Activated T-helper 1 cell treated with Interleukin-2 at 50 U/mL for 16 hours (primary cell): ENCODE data around the gene ASIC3.
A peak's percentile ranks its signal among the peaks of the same experiment; 100 is the strongest.

Experiments used
- DNase-seq: peaks from one replicate; pipeline ENCODE4 v3.0.0-alpha.2; 2020; ENCODE audit warnings: low read depth

Gene ASIC3

DNA sequence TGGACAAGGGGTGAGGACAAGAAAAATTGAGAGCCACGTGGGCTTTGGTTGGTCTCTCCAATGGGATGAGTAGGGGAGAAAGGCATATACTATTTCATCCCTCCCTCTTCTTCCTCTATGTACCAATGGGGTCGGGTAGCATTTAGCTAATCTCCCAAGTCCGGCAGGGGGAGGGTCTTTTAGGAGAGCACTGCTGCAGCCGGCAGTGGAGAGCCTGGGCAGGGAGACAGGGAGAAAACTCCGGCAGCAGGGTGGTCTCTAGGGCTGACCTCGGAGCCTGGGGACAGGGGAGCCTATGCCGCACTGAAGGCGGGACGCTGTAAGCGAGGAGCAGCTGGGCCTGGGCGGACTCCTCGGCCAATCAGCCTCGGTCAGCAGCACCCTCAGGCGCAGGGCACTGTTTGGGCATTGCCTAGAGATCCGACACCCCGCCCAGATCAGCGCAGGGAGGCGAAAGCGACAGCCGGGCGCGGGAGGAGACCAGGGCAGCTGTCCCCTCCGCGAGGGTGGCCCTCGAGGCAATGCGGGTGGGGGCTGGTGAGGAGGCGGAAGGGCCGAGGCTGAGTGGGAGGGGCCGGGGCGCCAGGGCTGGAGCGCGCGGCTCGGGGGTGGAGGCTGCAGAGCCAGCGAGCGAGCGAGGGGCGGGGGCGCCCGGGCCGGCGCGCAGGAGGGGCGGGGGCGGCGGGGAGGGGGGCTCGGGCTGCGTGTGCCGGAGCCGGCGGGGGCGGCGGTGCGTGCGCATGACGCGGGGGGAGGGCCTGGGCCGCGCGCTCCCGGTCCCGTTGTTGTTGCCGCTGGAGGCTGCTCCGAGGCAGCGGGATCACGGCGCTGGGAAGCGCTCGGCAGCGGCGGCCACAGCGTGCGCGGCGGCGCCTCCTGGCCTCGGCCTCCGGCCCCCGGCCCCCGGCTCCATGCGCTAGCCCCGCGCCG, 37.6 kb downstream of the ASIC3 start, which contains the start of gene AGAP3:
Gene AGAP3 (plus strand): TSS at position 785 of the 930 bp plus-strand sequence. CDS start 267 bp downstream, outside the sequence.
- peak; percentile 46 for DNase-seq

DNA sequence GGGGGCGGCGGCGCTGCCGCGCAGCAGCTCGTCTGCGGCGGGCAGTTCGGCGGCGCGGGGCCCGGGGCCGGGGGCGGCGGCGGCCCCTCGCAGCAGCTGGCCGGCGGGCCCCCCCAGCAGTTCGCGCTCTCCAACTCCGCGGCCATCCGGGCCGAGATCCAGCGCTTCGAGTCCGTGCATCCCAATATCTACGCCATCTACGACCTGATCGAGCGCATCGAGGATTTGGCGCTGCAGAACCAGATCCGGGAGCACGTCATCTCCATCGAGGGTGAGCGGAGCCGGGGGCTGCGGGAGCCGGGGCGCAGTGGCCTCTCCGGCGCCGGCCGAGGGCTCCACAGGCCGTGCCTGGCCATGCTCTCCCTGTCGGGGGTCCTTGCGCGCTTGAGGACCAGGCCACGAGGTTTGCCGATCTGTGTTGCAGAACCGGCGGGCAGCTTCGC, 38.5 kb downstream of the ASIC3 start:
- no peak for DNase-seq

DNA sequence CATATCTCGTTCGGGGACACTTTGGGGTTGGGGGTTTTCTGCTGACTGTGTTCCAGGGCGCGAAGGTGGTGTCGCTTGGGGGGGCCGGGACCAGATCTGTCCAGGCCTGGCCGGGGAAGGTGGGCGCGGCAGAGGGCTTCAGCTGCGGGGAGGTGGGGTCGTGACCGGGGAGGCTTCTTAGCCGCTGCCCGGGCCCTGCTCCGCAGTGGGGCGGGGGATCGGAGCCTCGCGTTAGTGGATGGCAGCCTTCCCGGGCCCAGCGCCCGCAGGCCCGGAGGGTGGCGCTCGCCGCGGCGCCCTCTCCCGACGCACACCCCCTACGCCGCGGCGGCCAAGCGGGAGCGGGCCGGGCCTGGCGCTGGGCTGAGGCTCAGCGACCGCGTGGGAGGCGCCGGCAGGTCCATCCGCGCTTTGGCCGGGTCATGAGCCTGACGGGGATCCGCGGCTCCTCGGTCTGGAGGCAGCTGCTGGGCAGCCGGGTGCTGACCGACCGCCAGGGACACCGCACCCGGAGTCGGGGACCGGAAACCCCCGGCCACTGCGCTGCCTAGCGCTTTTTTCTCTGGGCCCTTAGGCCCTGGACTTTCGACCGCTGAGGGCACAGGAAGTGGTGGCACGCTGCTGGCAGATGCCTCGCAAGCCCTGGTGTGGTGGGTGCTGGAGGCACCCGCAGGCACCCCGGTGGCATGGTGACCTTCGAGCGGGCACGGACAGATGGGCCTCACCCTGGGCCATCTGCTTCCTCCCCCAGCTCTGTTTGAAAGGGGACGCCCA, 39.1 kb downstream of the ASIC3 start:
- DNase-seq: no peak

DNA sequence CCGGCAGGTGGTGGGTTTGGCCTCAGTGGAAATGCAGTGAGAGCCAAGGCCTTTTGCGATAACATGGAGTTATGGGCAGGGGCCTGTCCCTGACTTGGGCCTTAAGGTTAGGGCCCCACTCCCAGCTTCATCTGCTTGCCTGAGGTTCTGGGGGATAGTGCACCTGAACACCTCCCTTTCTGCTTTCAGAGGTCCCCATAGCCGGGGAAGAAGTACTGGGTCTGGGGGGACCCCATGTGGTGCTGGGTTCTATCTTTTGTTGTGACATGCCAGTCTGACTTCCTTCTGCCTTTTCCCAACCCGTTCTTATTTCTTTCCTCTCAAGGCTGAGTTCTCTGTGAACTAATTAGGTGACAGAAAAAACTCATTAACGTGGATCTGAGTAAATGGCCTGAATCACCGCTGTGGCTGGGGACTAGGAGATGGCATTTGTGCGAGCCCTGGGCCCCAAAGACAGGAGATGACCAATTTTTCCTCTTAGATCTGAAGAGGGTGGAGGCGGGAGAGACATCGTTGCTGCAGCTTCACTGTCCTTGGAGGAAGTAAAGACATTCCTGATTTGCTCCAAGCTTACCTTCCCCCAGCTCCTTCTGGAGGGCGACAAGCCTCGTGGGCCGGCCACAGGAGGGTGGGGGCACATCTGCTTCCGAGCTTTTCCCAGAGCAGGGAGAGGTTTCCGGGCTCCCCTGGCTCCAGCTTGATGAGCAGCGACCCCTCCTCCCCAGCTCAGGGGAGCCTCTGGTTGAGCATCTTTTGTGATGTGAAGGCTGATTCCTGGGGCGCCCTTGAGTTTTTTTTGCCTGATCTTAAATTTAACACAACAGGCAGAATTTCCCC, 39.9 kb downstream of the ASIC3 start:
- DNase-seq: no peak

DNA sequence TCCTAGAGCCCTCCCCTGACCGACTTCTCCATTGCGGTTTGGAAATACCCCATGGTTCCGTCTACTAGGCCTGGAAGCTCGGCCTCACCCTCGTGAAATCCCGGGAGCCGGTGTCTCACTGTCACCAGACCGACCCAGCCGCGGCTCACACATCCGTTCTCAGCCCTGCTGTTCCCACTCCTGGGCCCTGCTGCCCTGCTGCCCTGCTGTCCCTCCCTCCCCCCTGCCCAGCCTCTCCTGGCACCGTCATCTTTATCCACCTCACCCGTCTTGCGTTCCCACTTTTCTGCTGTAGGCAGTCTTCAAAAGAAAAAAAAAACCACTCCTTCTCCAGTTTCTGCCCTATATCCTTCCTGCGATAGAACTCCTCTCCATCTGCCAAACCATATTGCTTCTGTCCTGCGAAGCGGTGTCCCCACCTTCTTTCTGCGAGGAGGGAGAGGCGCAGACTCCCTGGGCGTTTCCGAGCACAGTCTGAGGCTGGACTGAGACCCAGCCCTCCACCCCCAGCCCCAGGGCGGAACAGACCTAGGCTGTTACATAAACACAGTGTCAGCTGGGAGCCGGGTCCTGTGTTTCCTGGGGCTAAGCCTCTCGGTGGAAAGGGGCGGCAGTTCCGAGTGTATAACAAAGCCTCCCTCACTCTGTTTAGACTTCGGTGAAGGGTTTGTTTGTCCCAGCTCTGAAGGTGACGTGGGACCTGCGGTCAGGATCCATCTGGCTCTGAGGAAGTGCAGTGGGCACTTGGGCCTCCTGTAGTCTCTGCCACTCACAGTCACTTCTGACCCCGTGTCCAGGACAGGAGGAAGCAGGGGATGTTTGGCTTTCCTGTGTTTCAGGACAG, 40.7 kb downstream of the ASIC3 start:
- DNase-seq: no peak

DNA sequence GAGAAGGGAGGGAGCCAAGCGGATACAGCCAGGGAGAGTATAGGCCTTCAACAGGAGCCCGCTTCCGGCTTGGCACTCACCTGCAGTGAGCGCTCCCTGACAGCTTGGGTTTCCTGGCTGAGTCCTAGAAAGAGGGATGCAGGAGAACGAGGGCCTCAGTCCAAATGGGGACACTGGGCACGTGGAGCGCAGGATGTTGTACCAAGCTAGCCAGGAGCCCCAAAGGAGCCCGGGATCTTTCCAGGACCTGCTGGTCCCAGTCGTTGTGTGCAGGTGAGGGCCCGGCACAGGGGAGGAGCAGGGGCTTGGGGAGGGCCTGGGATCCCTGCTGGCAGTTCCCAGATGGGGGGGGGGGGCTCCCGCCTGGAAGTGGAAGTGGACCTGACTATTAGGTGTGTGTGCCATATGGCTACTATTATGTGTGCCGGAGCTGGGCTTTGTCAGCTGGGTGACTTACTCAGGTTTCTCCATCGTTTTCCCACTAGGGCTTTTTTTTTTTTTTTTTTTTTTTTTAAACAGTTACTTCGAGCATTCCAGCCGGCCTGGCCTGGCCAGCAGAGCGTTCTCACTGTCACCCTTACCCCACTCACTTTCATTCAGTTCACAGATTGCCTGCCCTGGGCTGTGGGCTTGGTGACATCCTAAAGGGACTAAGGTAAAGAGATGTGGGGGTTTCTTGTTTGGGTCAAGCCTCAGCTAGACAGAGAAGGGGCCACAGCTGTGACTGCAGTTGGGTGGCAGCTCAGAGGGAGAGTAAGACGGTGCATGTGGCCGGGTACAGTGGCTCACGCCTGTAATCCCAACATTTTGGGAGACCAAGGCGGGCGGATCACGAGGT, 41.8 kb downstream of the ASIC3 start:
- DNase-seq: no peak

DNA sequence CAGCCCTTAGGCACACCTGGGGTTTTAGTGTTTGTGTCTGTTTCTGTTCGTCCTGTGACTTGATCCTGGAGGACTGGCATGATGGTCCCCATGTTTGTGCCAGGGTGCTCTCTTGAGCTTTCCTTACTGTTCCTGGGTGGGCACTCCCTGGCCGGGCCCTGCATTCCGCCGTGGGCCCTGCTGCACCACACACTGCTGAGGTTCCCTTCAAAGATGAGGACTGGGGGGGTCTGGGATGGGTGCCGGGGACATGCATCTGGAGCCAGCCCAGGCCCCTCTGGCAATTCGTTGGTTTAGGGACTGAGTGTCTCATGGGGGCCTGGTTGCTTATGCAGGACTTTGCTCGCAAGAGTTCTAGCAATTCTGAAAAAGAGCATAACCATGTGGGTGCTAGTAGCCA, 42.7 kb downstream of the ASIC3 start:
- no peak for DNase-seq

DNA sequence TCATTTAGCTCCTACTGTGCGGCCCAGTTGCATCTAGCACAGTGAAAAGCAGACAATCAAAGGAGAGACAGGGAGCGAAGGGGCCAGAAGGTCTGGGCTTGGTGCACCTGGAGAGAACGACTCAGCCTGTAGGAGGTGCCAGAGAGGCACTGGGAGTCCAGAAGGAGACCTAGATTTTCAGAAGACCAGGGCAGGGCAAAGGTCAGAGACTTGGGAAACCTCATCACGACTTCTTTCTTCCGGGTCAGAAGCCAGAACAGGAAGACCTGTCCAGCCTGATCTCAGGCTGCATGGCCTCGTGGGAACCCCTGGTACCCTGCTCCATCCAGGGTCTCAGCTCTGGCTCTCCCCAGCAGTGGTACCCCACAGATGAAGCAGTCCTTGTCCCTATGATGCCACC, 43.1 kb downstream of the ASIC3 start:
- no peak for DNase-seq

DNA sequence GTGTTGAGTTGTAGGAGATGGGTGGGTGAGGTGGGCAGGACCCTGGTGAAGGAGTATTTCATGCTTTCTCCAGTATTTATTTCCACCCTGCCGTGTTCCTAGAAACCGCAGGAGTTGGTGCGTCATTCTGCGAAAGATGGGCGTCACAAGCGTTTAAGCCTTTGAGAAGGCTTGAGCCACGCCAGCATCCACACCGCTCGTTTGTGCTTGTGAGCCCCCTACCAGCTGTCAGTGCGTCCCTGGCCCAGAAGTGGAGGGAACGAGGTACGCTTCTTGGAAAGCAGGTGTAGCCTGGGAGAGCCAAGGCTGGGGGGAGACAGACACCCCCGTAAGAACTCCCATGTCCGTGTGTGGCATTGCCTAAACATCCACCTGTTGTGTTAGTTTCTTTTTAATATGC, 43.7 kb downstream of the ASIC3 start:
- DNase-seq: no peak

DNA sequence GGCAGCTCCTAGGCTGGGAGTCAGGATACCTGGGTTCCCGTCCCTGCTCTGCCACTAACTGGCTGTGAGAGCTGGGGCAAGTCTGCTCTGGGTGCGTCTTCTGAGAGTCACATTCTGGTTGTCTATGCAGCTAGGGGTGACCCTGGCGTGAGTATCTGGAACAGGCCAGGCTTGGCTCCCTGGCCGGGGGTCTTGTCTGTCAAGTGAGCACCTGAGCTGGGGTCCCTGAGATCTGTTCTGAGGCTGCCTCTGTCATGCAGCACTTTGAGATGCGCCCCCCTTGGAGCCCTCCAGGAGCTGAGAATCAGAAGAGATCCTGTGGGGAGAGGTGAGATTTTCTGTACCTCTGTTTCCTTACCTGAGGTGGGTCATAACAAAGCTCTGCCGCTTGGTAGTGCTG, 45.4 kb downstream of the ASIC3 start:
- no peak for DNase-seq

DNA sequence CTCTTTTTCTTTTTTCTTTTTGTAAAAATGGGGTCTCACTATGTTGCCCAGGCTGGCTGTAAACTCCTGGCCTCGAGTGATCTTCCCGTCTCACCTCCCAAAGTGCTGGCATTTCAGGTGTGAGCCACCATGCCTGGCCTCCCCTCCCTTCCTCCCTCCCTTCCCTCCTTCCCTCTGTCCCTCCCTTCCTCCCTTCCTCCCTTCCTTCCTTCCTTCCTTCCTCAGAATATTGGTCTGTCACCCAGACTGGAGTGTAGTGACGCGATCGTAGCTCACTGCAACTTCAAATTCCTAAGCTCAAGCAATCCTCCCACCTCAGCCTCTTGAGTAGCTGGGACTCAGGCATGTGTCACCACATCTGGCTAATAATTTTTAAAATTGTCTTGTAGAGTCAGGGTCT, 46.3 kb downstream of the ASIC3 start:
- DNase-seq: no peak

DNA sequence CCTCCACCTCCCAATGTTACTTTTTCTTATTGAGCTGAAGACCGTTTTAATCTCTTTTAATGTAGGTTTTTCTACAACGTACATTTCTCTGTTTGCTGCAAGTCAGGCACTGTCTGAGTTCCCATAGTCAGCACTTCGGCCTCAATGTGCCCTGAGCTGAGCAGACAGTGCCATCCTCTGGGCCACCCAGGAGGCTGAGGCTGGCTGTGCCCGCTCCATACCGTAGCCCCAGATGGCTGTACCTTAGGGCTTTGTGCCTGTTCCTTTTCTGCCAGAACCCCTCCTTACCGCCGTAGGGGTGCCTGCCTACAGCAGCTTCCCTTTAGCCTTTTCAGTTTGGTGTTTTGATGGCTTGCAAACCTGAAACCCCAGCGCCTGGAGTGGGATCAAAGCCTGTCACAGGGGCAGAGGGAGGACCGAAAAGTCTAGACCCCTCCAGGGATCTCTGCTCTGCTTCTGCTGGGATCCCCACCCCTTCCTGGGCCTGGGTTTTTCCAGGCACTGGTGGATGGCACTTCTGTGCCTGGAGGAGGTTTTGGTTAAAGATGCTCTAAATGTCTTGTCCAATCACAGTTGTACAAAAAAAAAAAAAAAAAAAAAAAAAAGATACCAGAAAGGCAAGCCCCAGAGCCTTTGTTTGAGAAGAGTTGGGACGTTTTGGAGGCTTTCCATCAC, 46.9 kb downstream of the ASIC3 start:
- DNase-seq: no peak

DNA sequence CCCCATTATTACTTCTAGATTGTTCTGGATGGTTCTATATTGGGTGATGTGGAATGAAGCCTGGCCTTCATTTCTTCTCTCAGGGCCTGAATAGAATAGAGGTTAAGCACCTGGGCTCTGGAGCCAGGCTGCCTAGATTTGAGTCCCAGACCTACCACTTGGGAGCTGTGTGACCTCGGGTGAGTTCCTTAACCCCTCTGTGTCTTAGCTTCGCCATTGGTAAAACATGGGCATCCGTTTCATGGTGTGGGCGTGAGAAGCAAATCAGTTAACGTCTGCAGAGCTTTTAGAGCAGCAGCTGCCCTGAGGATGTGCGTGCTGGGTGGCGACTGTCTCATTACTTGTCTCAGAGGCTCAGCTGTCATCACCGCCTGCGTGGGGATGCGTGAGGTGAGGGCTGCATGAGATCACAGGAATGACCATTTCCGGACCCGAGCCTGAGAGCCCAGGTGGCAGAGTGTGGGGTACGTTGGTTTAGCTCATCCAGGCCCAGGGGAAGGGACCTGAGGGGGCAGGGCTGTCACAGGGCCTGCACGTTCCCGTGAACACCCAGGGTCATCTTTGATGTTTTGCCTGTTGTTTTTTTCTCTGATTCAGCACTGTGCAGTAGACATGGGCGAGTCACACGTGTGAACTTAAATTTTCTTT, 47.6 kb downstream of the ASIC3 start:
- DNase-seq: no peak

DNA sequence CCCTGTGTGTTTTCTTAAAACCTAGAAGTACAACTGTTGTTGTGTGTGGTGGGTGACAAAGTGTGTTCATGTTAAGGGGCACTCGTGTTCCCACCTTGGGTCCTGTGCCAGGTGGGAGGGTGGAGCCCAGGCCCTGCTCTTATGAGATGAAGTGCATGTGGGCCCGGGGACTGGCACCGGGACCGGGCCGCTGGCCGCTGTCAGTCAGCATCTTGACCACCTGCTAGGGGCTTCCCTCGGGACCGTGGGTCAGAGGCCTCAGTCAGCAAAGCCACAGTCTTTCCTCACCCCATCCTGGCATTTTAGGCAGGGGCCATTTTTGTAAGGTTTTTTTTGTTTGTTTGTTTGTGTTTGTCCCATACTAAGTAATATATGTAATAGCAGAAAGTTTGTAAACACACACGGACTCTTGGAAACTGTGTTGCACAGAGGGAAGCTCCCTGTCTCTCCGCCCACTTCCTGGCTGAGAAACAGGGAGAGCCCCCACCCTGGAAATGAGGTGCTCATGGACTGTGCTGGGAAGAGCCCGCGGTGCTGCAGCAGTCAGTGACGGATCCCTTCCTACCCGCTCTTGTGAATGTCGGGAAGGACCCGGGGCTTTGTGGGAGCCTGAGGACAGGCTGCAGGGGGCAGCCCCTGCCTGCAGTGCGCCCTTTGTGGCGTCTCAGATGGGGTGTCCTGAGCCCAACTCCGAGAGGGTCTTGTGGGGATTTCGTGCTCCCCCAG, 51.3 kb downstream of the ASIC3 start:
- no peak for DNase-seq

DNA sequence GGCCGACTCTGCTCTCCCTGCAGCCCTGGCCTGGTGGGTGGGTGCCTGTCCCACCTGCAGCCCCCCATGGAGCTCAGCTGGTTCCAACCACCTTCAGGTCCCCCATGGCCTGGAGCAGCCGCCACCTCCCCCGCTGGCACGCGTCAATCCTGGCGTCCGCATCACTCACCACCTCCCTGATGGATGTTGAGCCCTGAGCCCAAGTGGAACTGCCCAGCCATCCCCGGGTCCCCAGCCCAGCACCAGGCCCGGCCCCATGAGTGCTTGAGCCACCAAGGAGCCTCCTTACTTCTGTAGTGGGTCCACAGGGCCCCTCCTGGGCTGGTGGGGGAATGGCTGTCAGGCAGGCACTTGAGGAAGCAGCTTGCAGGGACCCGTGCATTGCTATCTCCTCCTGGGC, 52.6 kb downstream of the ASIC3 start:
- no peak for DNase-seq

DNA sequence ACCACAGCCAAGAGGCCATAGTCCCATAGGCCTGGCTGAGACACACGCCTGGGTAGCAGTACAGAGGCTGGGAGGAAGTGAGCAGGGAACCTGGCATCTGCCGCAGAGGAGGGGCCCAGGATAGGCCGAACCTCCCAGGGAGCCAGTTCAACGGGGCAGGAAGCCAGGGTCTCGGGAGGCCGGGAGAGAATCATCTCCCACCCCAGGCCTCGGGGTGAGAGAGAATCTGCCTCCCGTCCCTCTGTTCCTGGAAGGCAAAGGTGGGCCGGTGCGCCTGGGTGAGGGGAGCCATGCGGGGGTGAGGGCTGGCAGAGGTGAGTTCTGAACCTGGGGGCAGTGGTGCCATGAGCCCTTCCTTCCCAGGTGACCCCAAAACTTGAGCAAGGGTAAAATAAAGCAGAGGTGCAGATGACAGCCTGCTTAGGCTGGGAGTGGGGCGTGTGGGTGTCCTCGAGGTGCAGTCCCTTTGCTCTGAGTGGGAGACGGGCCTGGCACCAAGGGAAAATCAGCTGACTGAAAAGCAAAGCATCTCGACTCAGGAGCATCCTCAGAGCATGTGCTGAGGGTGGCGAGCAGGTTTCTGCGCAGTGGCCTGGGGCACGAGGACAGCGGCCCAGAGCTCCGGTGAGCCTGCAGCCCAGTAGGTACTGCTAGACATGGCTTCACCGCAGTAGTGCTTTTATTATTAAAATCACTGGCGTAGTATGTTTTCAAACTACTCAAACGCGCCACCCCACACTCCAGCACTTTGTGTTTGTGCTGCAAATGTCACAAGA, 53.5 kb downstream of the ASIC3 start:
- no peak for DNase-seq
